Measurements from ENCODE around the gene SIX6.
"Not testable (repeated sequence)": the region's sequence is repeated elsewhere in the genome, so short reads cannot be mapped to it uniquely, and the experiment has no call there.

The SIX6 gene

DNA sequence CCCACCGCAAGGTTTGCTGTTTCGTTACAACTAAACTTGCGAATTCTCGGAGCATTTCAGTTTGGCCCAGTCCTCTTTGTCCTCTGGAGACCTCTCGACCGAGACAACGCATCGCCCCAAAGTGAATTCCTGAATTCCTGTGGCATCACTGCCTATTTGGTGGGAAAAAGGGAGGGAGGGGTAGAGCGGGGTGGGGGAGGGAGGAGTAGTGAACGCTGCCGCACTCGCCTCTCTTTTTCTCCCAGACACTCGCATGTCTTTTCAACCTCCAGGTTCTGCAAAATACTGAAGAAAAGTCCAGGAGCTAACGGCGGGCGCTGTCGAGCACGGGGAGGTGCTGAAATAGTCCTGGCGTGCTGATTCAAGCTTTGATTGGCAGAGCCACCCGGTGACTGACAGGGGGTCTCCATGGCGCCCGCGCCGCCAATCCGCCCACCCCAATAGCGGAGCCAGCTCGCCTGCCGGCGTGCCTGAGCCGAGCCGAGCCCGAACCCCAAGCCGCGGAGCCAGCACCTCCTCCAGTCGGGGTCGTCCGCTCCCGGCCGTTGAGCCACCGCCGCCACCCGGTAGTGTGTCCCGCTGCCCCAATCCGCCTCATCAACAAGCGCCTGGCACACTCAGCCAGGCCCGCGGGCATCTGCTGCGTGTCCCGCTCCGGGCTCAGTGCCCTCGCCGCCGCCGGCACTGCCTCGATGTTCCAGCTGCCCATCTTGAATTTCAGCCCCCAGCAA, at the start of gene SIX6:
SIX6 (plus strand) TSS at position 440 of the 731 bp plus-strand sequence; CDS start at position 693, 253 bp downstream.
- no peak for DNase-seq (ENCODE audit: low read depth in 2 of 2)

- DNase-seq (ENCODE audit: low read depth in 2 of 2): not testable (repeated sequence)
These were observed 28.7 kb upstream of the SIX6 start for GRCh38 chr14:60480248-60480647.

DNA sequence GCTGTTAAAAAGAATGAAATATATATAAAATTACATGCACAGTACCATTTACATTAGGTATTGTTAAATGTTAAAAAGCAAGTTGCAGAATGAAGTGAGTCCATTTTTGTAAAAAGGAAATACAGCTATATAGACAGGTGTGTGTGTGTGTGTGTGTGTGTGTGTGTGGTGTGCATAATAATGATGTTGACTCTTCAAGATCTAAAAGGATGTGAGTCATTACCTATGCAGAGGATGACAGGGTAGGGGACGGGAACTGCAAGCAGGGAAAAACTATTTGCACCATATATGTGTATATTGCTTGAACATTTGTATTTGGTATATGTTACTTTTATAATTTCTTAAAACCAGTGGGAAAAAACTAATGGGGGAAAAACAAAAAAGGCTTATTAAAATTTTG, 26.2 kb upstream of the SIX6 start:
- DNase-seq (ENCODE audit: low read depth in 2 of 2): no peak

DNA sequence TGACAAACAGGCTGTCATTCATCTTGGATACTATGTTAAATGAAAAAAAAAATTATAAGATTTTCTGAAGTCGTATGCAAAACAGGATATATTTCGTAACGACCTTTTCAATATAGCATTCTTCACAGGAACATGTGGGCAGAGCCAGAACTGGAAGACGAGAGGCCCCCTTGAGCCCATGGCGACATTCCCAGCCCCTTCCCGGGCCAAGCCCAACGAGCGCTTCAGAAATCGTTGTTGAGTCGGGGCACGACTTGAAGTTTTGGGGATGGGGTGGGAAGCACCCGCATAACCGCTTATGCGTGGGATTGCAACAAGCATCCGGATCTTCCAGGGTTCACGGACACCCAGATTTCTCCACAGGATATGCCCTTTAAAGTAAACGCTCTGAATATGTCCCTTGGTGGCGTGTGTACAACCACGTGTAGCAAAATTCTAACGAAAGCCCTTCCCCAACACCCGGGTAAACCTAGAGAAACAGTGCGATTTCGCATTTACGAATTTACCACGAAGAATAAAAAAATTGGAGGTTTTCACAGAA, 23.8 kb upstream of the SIX6 start:
- no peak for DNase-seq (ENCODE audit: low read depth in 2 of 2)

DNA sequence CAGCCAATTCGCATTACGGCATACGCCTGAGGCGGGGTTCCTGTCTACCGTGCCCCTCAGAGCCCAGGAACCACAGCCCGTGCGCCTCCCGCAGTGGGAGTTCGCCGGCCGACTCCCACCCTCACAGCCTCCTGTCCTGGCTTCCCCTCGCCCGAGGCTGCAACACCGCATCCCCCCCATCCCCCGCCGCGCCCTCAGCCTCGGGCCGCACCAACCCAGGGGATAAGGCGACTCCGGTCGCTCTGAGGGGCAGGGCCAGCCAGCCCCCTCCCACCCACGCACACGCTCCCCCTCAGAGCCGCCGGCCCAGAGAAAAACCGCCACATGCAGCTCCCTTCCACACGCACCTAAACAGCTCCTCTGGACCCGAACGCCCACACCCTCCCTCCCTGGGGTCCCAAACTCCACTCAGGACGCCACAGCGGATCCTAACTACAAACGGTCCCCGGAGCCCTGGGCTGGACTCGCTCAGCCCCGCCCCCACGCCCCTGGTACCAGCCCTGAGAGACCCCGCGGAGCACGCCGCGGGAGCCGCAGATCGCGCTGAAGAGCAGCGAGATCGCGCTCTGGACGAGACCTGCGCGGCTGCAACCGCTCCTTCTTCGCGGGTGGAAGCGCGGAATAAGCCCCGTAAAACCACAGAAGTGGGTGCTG, 23.2 kb upstream of the SIX6 start, which contains the start of gene C14orf39:
C14orf39 (minus strand) TSS at position 466 of the 654 bp plus-strand sequence. CDS start 985 bp downstream, outside the sequence.
- DNase-seq (ENCODE audit: low read depth in 2 of 2): no peak

- no peak for DNase-seq (ENCODE audit: low read depth in 2 of 2)
These were observed 21.7 kb upstream of the SIX6 start for GRCh38 chr14:60487211-60487610.

GRCh38 chr14:60488175-60488574, 20.8 kb upstream of the SIX6 start:
- no peak for DNase-seq (ENCODE audit: low read depth in 2 of 2)

GRCh38 chr14:60490270-60490669, 18.7 kb upstream of the SIX6 start:
- DNase-seq (ENCODE audit: low read depth in 2 of 2): no peak

- no peak for DNase-seq (ENCODE audit: low read depth in 2 of 2)
These were observed 13.0 kb upstream of the SIX6 start for GRCh38 chr14:60495946-60496345.

- DNase-seq (ENCODE audit: low read depth in 2 of 2): no peak
These were observed 6.4 kb upstream of the SIX6 start for GRCh38 chr14:60502541-60502940.

GRCh38 chr14:60505448-60505847, 3.5 kb upstream of the SIX6 start:
- DNase-seq (ENCODE audit: low read depth in 2 of 2): no peak

GRCh38 chr14:60506010-60506409, 2.9 kb upstream of the SIX6 start:
- DNase-seq (ENCODE audit: low read depth in 2 of 2): no peak

DNA sequence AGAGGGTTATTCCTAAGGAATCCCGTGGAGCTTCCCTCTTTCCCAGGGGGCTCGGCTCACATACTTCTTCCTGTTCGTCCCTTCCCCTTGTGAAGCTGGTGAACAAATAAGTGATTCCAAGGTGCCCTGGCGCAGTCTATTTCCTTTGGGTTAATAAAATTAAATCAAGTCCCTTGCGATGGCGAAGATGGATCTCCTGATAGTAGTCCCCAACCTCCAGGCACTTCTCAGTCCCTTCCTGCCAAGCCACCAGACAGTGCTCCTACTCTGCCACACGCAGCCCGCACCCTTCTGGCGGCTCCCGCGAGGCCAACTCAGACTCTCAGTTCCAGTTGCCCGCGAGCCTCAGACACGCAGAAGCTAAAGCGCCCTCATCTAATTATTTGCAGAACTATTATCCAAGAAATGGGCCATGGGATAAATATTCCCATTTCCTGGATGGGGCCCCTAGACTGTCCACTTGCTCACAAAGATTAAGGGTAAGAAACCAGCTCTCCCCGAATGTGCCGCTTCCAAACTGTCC, 2.4 kb upstream of the SIX6 start:
- DNase-seq (ENCODE audit: low read depth in 2 of 2): no peak

GRCh38 chr14:60506985-60507829, 1.7 kb upstream of the SIX6 start:
- DNase-seq (ENCODE audit: low read depth in 2 of 2): no peak

- no peak for DNase-seq (ENCODE audit: low read depth in 2 of 2)
These were observed 611 bp upstream of the SIX6 start for GRCh38 chr14:60508363-60508706.

DNA sequence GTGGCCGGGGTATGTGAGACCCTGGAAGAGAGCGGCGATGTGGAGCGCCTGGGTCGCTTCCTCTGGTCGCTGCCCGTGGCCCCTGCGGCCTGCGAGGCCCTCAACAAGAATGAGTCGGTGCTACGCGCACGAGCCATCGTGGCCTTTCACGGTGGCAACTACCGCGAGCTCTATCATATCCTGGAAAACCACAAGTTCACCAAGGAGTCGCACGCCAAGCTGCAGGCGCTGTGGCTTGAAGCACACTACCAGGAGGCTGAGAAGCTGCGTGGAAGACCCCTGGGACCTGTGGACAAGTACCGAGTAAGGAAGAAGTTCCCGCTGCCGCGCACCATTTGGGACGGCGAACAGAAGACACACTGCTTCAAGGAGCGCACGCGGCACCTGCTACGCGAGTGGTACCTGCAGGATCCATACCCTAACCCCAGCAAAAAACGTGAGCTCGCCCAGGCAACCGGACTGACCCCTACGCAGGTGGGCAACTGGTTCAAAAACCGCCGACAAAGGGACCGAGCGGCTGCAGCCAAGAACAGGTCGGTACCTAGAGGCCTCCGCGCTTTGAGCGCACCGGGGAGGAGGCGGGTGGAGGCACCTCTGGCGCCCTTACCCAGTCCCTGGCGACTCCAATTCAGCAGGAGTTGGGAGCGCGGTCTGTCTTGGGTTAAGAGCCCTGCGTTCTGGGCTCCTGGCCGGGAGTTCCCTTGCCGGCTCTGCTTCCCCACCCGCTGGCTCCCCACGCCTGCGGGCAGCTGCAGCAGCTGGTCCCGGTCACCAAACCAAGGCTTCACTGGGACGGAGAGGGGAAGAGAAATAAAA, 700 bp downstream of the SIX6 start:
- DNase-seq (ENCODE audit: low read depth in 2 of 2): no peak

GRCh38 chr14:60510254-60510950, 1.5 kb downstream of the SIX6 start:
- no peak for DNase-seq (ENCODE audit: low read depth in 2 of 2)

DNA sequence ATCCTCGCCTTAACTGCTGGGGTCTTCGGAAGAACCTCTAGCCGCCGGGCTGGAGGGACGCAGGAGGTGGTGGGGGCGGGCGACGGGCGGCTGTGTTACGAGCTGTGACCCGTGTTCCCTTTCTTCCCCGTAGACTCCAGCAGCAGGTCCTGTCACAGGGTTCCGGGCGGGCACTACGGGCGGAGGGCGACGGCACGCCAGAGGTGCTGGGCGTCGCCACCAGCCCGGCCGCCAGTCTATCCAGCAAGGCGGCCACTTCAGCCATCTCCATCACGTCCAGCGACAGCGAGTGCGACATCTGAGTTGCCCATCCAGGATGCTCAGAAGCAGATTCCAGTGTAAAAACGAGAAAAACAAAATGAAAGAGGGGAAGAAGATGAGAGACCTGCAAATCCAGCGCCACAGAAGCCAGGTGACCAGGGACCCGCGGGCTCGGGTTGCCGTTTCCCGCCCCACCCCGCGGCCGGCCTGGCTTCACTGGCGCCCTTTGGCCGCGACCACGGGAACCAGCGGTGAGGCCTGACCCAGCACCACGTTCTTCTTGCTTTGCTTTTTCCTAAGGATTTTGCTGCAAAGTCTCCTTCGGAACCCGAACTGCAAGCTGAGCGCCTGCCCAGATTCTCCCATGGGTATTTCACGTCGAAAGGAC, 2.1 kb downstream of the SIX6 start:
- no peak for DNase-seq (ENCODE audit: low read depth in 2 of 2)

GRCh38 chr14:60512126-60512525, 3.2 kb downstream of the SIX6 start:
- no peak for DNase-seq (ENCODE audit: low read depth in 2 of 2)

DNA sequence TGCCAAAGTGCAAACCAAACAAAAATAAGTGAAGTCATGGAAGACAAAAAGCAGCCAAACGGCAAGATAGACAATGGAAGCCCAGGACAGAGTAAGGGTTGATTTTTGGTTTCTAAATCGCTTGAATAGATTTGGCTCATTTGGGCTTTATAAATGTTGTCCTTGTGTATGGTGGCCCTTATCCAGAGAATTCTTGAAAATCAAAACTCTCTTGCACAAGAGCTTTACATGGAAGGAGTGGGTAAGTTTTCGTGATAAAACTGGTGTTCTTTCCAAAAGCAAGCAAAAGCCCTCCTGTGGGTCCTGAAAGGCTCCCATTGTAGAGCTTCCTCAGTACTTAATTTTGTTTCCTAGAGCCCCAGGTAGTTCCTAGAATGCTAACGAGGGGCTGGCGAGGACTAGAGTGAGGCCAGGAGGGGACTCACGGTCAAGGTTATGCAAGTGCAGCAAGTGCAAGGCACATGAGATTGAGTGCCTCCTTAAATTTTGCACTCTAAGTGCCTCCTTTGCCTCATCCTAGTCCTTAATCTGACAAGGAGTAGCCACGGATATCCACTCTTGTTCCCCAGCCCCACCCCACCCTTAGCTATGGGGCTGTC, 4.1 kb downstream of the SIX6 start:
- DNase-seq (ENCODE audit: low read depth in 2 of 2): no peak

Measured in stimulated activated CD4-positive, alpha-beta T cell treated with anti-CD3 and anti-CD28 coated beads, Interleukin-12 subunit alpha, Interleukin-12 subunit beta, amount 100 ng/mL, for 24 hours (primary cell).